A673 (cell line): ENCODE results near the gene UMAD1. TPM values are rescaled to one million over a fixed set of nuclear protein-coding genes. Genes with fewer than 3 reads are reported as not detected.

Source experiments
- BruUV-seq: library from RNA; stranded (reverse); fragments of 400-500 nt; replicated peaks from 2 replicates; lab custom pipeline; 2021; lab: Mats Ljungman, UMichigan
- CTCF ChIA-PET: fragments of 300-600 bp; sonication (Branson Sonifier 250); formaldehyde crosslinking; loops from one replicate; lab custom pipeline; 2022; ENCODE audit warnings: antibody characterized with exemption; lab: Charles Lee
- POLR2A ChIA-PET: fragments of 300-600 bp; sonication (Branson Sonifier 250); formaldehyde crosslinking; loops from one replicate; lab custom pipeline; 2022; ENCODE audit warnings: antibody characterized with exemption; ENCODE audit not compliant: low non-redundant PET; lab: Charles Lee
- DNase-seq: peaks from one replicate; pipeline ENCODE4 v3.0.0-alpha.2; 2015; ENCODE audit warnings: low spot score
- H3K27ac ChIP-seq: fragments of 200-600 bp; sonication (generic); 2 replicates; pipeline ENCODE4 v1.5.1; 2016; ENCODE audit warnings: mixed run types, low read depth, mild to moderate bottlenecking, mixed read lengths, antibody characterized with exemption, low read length; ENCODE audit not compliant: poor library complexity, severe bottlenecking
- H3K27me3 ChIP-seq: fragments of 200-600 bp; sonication (generic); replicated peaks from 2 replicates; pipeline ENCODE4 v1.6.1; 2017; ENCODE audit warnings: mixed run types, low read depth, mild to moderate bottlenecking, mixed read lengths, antibody characterized with exemption, low read length; ENCODE audit not compliant: insufficient read depth, poor library complexity
- H3K36me3 ChIP-seq: fragments of 200-600 bp; sonication (generic); 2 replicates; pipeline ENCODE4 v1.6.1; 2016; ENCODE audit warnings: mixed run types, mild to moderate bottlenecking, mixed read lengths, antibody characterized with exemption, low read length; ENCODE audit not compliant: insufficient read depth, poor library complexity, severe bottlenecking
- H3K4me1 ChIP-seq: fragments of 200-600 bp; sonication (generic); 2 replicates; pipeline ENCODE4 v1.6.1; 2017; ENCODE audit warnings: mixed run types, mild to moderate bottlenecking, mixed read lengths, antibody characterized with exemption, low read length; ENCODE audit not compliant: insufficient read depth, poor library complexity, severe bottlenecking
- H3K4me3 ChIP-seq: fragments of 200-600 bp; sonication (generic); 2 replicates; pipeline ENCODE4 v1.5.1; 2016; ENCODE audit warnings: low read depth, mixed run types, mild to moderate bottlenecking, mixed read lengths, low read length; ENCODE audit not compliant: poor library complexity, severe bottlenecking
- H3K9me3 ChIP-seq: fragments of 200-600 bp; sonication (generic); 2 replicates; pipeline ENCODE4 v1.6.1; 2016; ENCODE audit warnings: mixed run types, low read depth, mild to moderate bottlenecking, mixed read lengths, antibody characterized with exemption, low read length; ENCODE audit not compliant: poor library complexity, severe bottlenecking
- EZH2 ChIP-seq: fragments of 200-600 bp; sonication (generic); IDR thresholded peaks from 2 replicates; pipeline ENCODE4 v1.6.1; 2017; ENCODE audit warnings: borderline replicate concordance, low read depth, mild to moderate bottlenecking, mixed read lengths, antibody characterized with exemption, low read length; ENCODE audit not compliant: poor library complexity, severe bottlenecking
- intact Hi-C: fragments of 100-400 bp; cut with micrococcal nuclease; formaldehyde crosslinking; loops from one replicate; pipeline ENCODE4 v1.10.0; 2022; ENCODE audit not compliant: unreplicated experiment
- total RNA-seq: library from RNA; stranded (reverse); gene quantifications from 2 replicates; pipeline ENCODE4 v1.2.3, GENCODE V29; 2021
- TF ChIP-seq, protein P1 (sequence below): fragments of 300-800, 200-600 bp; sonication (generic); conservative IDR thresholded peaks from 2 replicates; pipeline ENCODE4 v1.5.1; 2017; ENCODE audit warnings: low read depth, mild to moderate bottlenecking, antibody characterized with exemption, low read length, moderate library complexity, mixed read lengths

Gene UMAD1
- total RNA-seq, 1 experiment from 2014 or later = 13.5 TPM

DNA sequence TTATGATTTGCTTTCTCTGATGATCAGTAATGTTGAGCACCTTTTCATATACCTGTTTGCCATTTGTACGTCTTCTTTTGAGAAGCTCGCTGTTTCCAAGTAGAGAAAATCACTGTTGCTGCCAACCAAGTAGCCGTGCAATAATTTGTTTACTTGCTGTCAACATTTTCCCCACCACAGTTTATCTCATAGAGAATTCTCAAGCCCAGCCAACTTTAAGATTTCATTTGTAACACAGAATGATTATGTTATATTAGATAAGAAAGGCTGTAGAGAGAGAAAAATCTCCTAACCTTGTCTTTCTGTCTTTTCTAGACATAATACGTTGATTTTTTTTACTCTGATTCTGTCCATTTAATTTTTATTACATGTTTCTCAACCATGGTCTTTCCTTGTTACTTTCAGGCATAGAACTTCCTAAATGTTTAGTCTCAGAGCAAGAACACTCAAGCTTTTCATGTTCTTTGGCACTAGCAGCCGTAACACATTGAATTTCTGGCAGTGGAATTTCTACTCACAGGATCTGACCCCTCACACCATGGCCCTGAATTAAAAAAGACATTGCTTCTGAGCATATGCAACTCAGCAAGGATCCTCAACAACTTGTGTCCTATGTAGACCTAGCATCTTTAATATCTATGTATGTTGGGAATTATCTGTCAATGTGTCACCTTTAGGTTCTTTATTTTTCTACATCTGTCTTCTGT lies 54.7 kb downstream of the UMAD1 start:
- TF ChIP-seq, protein P1, sequence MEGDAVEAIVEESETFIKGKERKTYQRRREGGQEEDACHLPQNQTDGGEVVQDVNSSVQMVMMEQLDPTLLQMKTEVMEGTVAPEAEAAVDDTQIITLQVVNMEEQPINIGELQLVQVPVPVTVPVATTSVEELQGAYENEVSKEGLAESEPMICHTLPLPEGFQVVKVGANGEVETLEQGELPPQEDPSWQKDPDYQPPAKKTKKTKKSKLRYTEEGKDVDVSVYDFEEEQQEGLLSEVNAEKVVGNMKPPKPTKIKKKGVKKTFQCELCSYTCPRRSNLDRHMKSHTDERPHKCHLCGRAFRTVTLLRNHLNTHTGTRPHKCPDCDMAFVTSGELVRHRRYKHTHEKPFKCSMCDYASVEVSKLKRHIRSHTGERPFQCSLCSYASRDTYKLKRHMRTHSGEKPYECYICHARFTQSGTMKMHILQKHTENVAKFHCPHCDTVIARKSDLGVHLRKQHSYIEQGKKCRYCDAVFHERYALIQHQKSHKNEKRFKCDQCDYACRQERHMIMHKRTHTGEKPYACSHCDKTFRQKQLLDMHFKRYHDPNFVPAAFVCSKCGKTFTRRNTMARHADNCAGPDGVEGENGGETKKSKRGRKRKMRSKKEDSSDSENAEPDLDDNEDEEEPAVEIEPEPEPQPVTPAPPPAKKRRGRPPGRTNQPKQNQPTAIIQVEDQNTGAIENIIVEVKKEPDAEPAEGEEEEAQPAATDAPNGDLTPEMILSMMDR = no peak
- no peak for TF ChIP-seq EZH2
- no TSS peak for BruUV-seq
- DNase-seq = no peak
- H3K36me3 ChIP-seq = no peaks in the 10 kb centered on the region
- CTCF ChIA-PET = no interaction called here
- intact Hi-C loops = no loop called here
- H3K4me1 ChIP-seq = no peaks in the 10 kb centered on the region
- POLR2A ChIA-PET = no interaction called here
- H3K9me3 ChIP-seq = no peaks in the 10 kb centered on the region
- H3K27me3 ChIP-seq = no peaks in the 10 kb centered on the region
- H3K27ac ChIP-seq = no peak overlapping the region
- no peak overlapping the region for H3K4me3 ChIP-seq

DNA sequence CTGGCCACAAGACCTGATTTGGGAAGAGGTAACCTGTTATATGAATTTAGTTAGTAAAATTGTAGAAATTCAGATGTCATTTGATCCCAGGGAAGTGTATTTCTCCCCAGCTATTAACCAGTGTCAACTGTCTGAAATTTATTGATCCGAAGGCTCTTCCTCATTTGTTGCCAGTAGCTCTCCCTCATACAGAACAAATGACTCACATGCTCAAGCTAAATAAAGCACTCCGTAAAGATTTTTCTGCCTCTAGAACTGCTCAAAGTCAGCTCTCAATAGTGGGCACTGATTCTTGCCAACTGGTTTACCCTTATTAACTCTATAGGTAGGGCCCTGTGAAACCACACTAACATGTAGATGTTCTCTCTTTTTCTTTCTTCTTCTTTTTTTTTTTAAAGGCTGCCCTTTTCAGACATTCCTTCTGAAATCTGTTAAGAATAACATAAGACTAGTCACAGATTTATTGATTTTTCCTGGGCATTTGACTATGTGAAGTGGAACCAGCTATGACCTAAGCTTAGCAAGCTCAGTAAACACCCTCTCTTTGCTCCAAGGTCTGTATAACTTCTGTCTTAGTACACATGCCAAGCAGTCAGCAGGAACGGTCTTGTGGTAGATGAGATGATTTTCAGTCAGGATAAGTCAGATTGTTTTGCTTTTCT lies 56.0 kb downstream of the UMAD1 start:
- Histone ChIP-seq H3K27ac (no peak overlapping the region), H3K9me3 (no peaks in the 10 kb centered on the region), H3K27me3 (no peaks in the 10 kb centered on the region), H3K4me1 (no peaks in the 10 kb centered on the region), H3K36me3 (no peaks in the 10 kb centered on the region), H3K4me3 (no peak overlapping the region)
- ChIA-PET CTCF (no interaction called here), POLR2A (no interaction called here)
- no peak for DNase-seq
- no TSS peak for BruUV-seq
- intact Hi-C loops = no loop called here
- TF ChIP-seq EZH2 = no peak
- TF ChIP-seq, protein P1 = no peak

DNA sequence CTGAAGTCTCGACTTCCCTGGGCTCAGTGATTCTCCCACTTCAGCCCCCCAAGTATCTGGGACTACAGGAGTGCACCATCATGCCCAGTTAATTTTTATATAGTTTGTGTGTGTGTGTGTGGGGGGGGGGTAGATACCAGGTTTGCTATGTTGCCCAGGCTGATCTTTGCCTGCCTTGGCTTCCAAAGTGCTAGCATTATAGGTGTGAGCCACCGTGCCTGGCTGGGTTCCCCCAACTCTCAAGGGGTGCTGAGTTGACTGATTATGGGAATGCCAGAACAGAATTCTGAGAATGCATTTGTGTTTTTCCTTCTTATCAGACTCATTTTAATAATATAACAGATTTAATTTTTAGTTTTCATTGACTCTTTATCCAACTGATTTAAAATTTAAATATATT lies 58.4 kb downstream of the UMAD1 start:
- DNase-seq = no peak
- ChIA-PET POLR2A (no interaction called here), CTCF (no interaction called here)
- intact Hi-C loops = no loop called here
- Histone ChIP-seq H3K4me1 (no peaks in the 10 kb centered on the region), H3K4me3 (no peak overlapping the region), H3K36me3 (no peaks in the 10 kb centered on the region), H3K27ac (no peak overlapping the region), H3K27me3 (no peaks in the 10 kb centered on the region), H3K9me3 (no peaks in the 10 kb centered on the region)
- no peak for TF ChIP-seq EZH2
- BruUV-seq = no TSS peak
